Posterior vena cava (tissue), 2 donors: ENCODE results near the gene RNF41. TPM values are rescaled to one million over a fixed set of nuclear protein-coding genes. Genes with fewer than 3 reads are reported as not detected.
"Not testable (repeated sequence)": the region's sequence is repeated elsewhere in the genome, so short reads cannot be mapped to it uniquely, and the experiment has no call there.

Source experiments
- DNase-seq: peaks from one replicate; pipeline ENCODE4 v3.0.0-alpha.2; 2020; ENCODE audit warnings: low spot score
- intact Hi-C, 2 donors: fragments of 100-400 bp; cut with DNase I; formaldehyde crosslinking; loops; one replicate each; pipeline versions ENCODE4 v1.14.1 to v1.14.2; 2022 to 2023
- total RNA-seq, 2 donors: library from RNA; stranded (reverse); fragmentation: NEBNext Ultra II Directional; extraction: Animal tissue kit (Norgen Biotek cat#: 25700); gene quantifications; one replicate each; pipeline ENCODE4 v1.2.1, GENCODE V29; 2021
- donor health status: DM: yes; HTN: yes; CAD: no.
- donor health status: DM: yes; HTN: yes; CAD: no.

Gene RNF41
- total RNA-seq, 2 donors from 2014 or later = 40.1 to 44.2 TPM

DNA sequence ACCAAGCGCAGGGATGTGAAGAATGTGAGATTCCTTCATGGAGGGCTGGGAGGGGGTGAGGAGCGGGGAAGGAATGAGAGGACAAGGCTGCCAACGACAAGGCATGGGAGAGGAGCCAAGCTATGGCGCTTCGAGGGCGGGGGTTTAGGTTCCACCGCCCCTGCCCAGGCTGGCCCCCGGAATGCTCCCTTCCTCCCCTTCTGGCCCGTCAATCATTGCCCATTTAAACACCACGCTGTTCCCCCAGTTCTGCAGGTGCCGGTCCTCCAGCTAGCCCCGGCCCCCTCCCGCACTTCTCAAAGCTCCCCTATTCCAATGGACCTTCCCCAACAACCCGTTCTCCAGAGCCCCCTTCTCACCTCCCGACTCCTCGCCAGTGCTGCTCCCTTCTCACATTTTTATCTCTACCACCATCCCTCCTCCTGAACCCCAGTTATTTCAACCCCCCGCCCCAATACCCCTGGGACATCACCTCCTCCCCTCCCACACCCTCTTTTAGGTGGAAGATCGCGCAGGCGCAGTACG, 428 bp downstream of the RNF41 start:
- peak; percentile 90 for DNase-seq
- intact Hi-C loops = no loop called here

DNA sequence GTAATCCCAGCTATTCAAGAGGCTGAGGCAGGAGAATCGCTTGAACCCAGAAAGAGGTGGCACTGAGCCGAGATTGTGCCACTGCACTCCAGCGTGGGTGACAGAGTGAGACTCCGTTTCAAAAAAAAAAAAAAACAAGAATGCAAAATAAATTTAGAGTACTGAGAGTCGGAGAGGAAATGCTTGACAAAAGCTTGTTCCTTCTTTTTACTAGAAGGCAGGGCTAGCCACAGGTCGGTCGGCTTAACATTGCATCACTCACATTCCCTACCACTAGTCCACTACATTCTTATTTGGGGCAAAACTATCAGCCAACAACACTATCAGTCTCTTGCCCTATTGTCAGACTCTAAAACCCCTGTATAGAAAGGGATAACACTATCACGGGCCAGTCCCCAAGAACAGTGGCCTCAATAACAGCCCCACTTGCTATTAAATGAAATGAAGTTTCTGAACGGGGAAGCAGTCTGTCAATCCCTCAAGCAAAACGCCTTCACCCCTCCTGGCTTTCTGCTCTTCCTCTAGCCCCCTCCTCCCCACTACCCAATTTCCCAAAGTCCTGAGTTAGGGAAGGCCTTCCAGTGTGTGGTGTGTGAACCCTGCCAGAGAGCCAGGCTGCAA, 1.0 kb downstream of the RNF41 start:
- intact Hi-C loops = no loop called here
- DNase-seq = no peak

DNA sequence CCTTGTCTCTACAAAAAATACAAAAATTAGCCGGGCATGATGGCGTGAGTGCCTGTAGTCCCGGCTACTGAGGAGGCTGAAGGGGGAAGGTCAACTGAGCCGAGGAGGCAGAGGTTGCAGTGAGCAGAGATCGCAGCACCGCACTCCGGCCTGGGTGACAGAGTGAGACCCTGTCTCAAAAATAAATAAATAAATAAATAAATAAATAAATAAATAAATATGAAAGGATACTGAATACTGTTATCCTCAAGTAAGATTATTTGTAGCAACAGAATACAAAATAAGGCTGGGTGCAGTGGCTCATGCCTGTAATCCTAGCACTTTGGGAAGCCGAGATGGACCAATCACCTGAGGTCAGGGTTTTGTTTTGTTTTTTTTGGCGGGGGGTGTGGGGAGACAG, 1.9 kb downstream of the RNF41 start:
- intact Hi-C loops = no loop called here
- DNase-seq = no peak

DNA sequence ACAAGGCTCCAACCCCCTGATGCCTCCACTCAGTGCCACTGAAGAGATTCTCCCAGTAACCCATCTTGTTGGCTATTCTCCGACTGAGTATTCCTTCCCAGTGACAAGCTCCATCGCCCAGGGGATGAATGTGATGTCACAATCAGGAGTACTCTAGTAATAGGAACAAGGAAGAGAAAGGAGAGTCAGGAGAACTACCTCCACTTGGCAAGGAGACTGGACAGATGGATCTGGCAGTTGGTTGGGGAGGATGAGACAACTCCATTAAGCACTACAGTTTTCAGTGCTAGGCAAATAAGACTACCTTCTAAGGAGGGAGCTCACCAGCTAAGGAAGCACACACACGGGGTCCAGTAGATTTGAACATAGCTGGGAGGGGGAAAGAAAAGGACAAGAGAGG, 5.3 kb downstream of the RNF41 start:
- intact Hi-C loops = no loop called here
- DNase-seq = no peak

DNA sequence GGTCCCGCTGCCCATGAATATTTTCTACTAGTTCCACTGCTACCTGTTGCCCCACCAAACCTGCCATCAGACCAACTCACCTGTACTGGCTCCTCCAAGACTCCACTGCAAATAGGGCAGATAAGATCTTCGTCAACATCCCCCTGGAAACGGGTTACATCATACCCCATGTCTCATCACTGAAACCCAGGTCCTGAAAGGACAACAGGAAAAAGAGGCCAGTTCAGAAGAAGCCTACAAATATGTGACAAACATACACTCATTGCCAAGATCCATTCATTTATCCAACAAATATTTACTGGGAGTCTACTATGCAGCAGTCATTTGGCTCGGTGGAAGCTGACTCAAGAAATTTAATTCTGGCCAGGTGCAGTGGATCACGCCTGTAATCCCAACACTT, 7.8 kb downstream of the RNF41 start:
- no peak for DNase-seq
- intact Hi-C loops = no loop called here

DNA sequence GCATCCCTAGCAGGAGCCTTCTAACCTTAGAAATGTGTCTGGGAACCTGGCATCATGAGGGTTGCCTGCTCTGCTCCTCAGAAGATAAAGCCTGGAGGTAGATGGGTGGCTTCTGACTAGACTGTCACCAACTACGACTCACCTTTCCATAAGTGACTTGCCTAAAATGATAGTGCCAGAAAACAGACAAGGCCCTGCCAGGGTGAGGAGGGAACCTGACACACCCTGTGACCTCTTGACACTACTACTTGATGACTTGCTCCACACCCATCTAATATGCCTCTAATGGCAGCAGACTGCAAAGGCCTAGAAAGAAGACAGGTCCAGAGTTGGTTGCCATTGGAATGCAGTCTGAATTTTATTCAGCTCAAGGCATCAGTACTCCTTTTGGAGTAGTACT, 9.4 kb downstream of the RNF41 start:
- intact Hi-C loops = no loop called here
- DNase-seq = no peak

DNA sequence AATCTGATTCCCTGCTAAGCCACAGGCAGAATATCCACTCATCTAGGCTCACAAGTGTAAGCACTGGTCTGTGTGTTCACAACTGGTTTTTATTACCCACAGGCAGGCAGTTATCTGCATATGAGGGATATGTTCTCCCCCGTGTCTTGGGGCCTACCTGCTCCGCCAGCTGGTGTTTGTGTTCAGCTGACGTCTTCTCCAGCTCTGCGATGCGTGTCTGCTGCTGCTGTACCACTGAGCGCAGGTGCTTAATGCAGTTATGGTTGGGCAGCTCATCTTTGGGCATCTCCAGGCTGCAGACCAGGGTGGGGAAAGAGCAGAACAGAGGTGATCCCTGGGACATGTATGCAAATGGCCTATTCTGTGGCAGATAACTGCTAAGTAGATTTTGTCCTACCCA, 13.7 kb downstream of the RNF41 start:
- DNase-seq = peak; percentile 74
- intact Hi-C loops = no loop called here

DNA sequence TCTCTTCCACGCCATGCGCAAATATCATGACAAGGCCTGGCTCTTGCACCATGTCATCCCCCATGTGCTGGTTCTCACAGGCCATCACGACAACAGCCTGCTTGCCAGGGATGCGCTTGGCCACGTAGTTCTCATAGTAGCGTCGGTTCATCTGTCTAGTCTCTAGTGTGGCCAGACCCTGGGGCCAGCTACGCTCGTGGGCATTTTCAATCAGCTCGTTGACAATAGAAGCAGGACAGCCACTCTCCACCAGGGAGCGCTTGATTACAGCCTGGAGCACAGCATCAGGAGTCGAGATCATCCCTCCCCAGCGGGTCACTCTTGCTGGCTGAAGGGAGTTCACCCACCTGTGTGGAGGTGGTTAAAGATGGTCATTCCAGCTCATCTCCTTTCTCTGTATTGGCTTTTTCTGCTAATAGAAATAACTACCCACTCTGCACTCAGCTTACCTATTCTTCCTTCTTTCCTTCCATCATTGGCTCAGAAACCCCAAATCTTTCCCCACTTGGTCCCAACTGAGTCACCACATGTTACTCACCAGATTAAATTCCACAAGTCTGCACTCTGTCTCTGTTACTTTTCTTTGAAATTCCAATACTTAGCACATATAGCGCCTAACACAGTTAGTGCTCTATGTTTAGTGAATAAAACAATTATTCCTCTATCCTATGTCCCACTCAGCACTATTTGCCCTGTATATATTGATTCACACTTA, 15.1 kb downstream of the RNF41 start:
- intact Hi-C loops = no loop called here
- DNase-seq = peak; percentile 81

DNA sequence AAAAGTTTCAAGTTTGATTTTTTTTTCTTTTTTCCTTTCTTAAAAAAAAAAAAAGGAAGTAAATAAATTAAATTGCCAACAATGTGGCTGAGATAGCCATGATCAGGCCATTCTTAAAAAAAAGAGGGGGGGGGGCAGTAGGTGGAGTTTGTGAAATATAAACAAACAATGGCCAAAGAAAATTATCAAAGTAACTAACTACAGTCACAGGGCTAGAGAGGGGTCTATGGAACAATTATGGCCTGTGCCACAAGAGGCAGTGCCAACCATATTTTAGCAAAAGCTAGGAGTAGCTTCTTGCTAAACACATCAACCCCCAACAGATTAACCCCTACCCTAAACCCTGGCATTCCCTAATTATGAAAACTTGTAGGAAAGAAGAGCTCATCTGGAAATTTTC, 16.3 kb downstream of the RNF41 start:
- intact Hi-C loops = no loop called here
- no peak for DNase-seq

DNA sequence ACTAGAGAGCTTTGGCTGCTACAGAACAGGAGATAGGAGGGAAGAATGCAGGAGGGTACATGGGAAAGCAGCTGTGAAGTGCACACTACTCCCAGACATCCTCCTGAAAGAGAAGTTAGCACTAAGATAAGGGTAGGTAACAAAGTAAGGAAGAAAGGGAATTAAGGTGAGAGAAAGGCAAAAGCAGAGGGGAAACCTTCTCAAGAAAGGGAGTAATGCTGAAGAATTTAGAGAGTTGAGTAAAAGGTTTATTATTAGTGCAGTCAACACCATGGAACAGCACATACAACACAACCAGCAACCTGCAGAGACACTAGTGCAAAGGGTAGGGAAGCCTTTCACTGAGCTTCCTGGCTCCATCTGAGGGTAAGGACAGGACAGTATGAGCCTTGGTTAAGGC, 17.4 kb downstream of the RNF41 start:
- no peak for DNase-seq
- intact Hi-C loops = no loop called here

DNA sequence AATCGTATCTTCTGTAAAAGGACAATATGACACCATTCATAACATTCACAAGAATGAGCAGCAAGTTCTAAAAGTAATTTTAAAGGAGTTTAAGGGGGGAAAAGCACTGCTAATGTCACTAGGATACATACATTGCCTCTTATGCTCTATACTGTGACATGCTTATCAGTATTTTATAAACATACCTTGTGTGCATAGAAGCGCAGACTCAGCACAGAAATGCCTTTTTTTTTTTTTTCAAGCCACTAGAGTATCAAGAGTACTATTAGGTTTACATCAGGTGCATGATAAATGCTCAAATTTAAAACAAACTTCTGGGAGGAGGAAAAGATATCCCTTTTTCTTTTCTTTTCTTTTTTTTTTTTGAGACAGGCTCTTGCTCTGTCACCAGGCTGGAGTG, 18.9 kb downstream of the RNF41 start:
- no peak for DNase-seq
- intact Hi-C loops = no loop called here

DNA sequence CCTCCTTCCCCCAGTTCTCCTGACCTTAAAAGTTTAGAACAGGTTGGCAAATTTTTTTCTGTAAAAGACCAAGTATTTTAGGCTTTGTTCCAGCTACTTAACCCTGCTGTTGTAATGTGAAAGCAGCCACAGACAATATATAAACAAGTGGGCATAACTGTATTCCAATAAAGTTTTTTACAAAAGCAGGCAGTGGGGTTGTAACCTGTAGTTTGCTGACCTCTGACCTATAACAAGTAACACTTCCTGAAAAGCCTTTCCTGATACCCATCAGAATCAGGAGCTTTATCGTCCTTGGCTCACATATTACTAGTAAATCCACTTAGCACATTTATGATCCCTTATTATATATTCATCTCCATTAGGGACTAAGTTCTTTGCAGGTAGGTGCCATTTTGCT, 19.4 kb downstream of the RNF41 start:
- intact Hi-C loops = no loop called here
- no peak for DNase-seq

DNA sequence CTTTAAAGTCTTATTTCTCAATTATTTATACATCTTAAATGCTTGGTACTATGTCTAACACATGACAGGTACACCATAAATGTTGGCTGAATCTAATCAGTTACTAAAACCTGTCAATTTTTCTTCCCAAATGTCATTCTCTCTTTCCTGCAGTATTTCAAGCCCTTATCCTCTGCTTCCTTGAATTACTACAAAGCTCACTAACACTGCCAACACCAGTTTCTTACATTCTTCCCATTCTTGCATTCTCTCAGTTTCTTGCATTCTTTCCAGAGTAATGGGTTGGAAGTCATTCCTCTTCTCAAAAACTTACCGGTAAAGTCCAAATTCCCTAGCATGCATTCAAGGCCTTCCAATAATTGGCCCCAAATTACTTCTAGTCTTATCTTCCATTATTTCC, 22.9 kb downstream of the RNF41 start:
- intact Hi-C loops = no loop called here
- DNase-seq = no peak

DNA sequence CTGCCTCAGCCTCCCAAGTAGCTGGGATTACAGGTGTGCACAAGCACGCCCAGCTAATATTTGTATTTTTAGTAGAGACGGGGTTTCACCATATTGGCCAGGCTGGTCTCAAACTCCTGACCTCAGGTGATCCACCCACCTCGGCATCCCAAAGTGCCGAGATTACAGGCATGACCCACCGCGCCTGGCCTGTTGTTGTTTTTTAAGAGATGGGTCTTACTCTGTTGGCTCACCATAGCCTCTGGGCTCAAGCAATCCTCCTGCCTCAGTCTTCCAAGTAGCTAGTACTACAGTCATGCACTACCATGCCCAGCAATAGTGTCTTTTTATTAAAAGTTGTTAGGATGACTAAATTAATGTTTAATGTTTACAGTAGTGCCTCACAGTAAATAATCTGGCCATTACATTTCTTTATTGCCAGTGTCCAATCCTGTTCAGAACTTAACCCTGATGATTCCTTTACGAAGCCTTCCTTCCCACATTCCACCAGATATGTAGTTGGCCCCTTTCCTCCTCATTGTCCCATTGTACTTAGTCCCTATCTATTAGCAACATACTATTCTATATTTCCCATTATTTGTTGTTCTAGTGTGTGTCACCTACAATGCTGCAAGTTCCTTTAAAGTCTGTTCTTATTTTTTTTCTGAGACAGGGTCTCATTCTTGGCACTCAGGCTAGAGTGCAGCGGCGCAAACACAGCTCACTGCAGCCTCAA, 23.6 kb downstream of the RNF41 start:
- intact Hi-C loops = no loop called here
- peak; percentile 47 for DNase-seq

DNA sequence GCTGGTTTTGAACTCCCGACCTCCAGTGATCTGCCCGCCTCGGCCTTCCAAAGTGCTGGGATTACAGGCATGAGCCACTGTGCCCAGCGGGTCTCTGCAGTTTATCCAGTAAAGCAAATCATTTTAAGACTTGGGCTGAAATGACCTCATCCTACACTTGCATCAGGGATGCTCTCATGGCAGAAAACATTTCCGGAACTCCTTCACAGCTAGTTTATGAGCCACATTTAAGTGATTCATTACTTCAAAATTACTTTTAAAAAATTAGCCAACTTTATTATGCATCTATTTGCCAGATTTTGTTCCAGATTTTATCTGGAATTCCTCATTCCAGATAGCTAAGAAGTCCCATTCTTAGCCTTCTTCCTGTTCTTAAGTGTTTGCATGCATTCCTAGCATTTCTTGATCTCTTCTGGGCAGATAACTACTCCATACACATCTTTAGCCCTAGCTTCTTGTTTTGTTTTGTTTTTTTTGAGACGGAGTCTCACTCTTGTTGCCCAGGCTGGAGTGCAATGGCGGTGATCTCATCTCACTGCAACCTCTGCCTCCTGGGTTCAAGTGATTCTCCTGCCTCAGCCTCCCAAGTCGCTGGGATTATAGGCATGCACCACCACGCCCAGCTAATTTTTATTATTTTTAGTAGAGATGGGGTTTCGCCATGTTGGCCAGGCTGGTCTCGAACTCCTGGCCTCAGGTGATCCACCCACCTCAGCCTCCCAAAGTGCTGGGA, 24.7 kb downstream of the RNF41 start:
- intact Hi-C loops = not testable (repeated sequence)
- peak; percentile 82 for DNase-seq

DNA sequence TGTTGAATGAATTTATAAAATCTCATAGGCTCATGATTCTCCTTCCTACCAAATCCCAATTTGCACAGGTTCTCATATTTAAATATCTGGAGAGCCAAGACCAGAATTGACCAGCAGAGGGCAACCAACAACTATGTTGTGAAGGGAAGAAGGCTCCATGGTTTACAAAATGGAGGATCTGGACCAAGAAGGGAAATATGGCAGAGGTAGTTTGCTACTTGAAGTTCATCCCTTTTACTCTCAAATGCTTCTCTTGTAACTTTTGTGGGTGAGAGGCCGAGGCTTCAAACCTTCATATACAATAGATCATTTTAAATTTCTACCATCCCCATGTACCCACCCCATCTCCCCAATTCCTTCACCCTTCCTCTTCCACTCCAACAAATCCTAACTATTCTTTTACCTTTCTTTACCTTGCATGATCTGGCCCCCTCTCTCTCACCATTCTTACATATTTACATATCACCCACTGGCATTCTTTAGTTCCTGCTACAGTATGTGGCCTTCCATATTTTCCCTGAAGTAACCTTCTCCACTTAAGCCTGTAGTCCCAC, 28.6 kb downstream of the RNF41 start:
- intact Hi-C loops = loop anchor here (2.0 to 5.0 kb wide), 2 partner anchors 32 to 69 kb away; partner anchors contain the start of gene NABP2 (in 1 of the 2)
- peak; percentile 23 for DNase-seq

DNA sequence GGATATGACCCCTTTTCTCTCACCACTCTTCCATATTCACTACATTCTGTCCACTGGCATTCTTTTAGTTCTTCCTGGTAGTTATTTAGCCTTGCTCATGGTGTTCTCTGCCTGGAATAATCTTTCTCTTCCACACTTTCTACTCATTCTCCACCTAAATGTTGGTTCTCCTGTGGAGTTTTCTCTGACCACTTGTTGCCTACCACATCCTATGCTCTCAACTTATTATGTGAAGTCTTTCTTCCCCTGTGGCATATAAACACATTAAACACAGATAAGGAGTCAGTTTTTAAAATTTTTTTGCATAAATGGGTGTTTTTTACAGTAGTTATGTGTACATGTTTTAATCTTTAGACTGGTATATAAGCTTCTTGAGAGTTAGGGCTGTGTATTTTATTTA, 29.1 kb downstream of the RNF41 start:
- intact Hi-C loops = loop anchor here (2.0 to 5.0 kb wide), 2 partner anchors 32 to 70 kb away; partner anchors contain the start of gene NABP2 (in 1 of the 2)
- DNase-seq = no peak

DNA sequence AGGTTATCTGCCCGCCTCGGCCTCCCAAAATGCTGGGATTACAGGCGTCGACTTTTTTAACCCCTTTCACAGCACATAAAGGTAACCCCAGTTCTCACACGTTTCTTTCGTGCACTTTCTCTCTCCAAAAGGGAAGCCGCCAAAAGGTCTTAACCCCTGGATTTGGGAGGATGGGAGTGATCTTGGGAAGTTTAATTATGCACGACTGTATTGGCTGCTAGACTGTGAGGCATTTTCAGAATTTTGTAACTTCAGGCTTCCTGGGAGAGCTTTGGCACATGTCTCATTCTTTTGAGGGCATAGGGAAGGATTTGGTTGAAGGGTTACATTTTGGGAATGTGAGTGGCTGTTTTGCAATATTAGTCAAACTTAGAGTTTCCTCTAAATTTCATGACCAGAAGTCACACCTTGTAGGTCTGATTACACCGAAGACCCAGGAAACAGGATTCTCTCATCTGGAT, 31.0 kb downstream of the RNF41 start:
- intact Hi-C loops = loop anchor here (2.0 to 5.0 kb wide), 3 partner anchors 32 to 72 kb away; partner anchors contain the start of gene ZC3H10 (in 1 of the 2)
- no peak for DNase-seq
